ENCODE results near the gene FOSL2. TPM values are rescaled to one million over a fixed set of nuclear protein-coding genes. Genes with fewer than 3 reads are reported as not detected.

The FOSL2 gene
- total RNA-seq, 1 donor from 2014 or later, result 38.4 TPM

- Mint-ChIP-seq H3K4me3 (ENCODE audit: low read depth) (no peak overlapping the region), H3K27ac (no peak overlapping the region), H3K36me3 (ENCODE audit: insufficient read depth) (peaks cover 1% of the 10 kb centered on the region), H3K9me3 (ENCODE audit: low read depth) (peaks cover 12% of the 10 kb centered on the region), H3K4me1 (ENCODE audit: low read depth) (no peaks in the 10 kb centered on the region), H3K27me3 (peaks cover 7% of the 10 kb centered on the region)
- no peak for DNase-seq (ENCODE audit: low spot score, unreplicated experiment)
- TF ChIP-seq, protein P1, sequence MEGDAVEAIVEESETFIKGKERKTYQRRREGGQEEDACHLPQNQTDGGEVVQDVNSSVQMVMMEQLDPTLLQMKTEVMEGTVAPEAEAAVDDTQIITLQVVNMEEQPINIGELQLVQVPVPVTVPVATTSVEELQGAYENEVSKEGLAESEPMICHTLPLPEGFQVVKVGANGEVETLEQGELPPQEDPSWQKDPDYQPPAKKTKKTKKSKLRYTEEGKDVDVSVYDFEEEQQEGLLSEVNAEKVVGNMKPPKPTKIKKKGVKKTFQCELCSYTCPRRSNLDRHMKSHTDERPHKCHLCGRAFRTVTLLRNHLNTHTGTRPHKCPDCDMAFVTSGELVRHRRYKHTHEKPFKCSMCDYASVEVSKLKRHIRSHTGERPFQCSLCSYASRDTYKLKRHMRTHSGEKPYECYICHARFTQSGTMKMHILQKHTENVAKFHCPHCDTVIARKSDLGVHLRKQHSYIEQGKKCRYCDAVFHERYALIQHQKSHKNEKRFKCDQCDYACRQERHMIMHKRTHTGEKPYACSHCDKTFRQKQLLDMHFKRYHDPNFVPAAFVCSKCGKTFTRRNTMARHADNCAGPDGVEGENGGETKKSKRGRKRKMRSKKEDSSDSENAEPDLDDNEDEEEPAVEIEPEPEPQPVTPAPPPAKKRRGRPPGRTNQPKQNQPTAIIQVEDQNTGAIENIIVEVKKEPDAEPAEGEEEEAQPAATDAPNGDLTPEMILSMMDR (IDR thresholded peaks at IDR 0.05; ENCODE audit: unreplicated experiment), result no peak
Observed at GRCh38 chr2:28430377-28430765, 37.7 kb downstream of the FOSL2 start.

- peaks cover 12% of the 10 kb centered on the region for H3K9me3 Mint-ChIP-seq (ENCODE audit: low read depth)
- peaks cover 1% of the 10 kb centered on the region for H3K36me3 Mint-ChIP-seq (ENCODE audit: insufficient read depth)
- TF ChIP-seq, protein P1 (IDR thresholded peaks at IDR 0.05; ENCODE audit: unreplicated experiment), result no peak
- no peak for DNase-seq (ENCODE audit: low spot score, unreplicated experiment)
- peaks cover 4% of the 10 kb centered on the region for H3K4me1 Mint-ChIP-seq (ENCODE audit: low read depth)
- peaks cover 6% of the 10 kb centered on the region for H3K27me3 Mint-ChIP-seq
- H3K27ac Mint-ChIP-seq, result no peak overlapping the region
- H3K4me3 Mint-ChIP-seq (ENCODE audit: low read depth), result no peak overlapping the region
Observed at GRCh38 chr2:28430788-28431418, 38.2 kb downstream of the FOSL2 start.

GRCh38 chr2:28431741-28432140 is 39.1 kb downstream of the FOSL2 start:
- H3K4me3 Mint-ChIP-seq (ENCODE audit: low read depth), result no peak overlapping the region
- peaks cover 8% of the 10 kb centered on the region for H3K4me1 Mint-ChIP-seq (ENCODE audit: low read depth)
- TF ChIP-seq, protein P1 (IDR thresholded peaks at IDR 0.05; ENCODE audit: unreplicated experiment), result no peak
- no peak for DNase-seq (ENCODE audit: low spot score, unreplicated experiment)
- peaks cover 1% of the 10 kb centered on the region for H3K36me3 Mint-ChIP-seq (ENCODE audit: insufficient read depth)
- H3K27ac Mint-ChIP-seq, result no peak overlapping the region
- peaks cover 12% of the 10 kb centered on the region for H3K9me3 Mint-ChIP-seq (ENCODE audit: low read depth)
- no peaks in the 10 kb centered on the region for H3K27me3 Mint-ChIP-seq

DNA sequence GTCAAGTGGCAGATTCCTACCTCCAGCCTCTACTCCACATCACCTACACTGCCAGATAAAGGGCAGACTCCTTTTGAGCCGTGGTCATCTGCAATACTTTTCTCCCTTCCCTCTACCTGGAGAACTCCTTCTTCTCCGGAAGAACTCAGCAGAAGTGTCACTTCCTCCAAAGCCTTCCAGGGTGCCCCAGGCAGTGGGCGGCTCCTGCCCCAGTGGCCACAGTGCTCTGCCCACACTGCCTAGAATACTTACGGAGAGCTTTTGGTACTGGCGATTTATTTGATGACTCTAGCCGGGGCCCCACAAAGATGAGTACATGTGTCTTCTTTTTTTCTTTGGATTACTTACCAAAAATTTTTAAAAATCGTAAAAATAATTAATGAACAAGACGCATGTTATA is 39.7 kb downstream of the FOSL2 start:
- no peaks in the 10 kb centered on the region for H3K27me3 Mint-ChIP-seq
- peaks cover 1% of the 10 kb centered on the region for H3K36me3 Mint-ChIP-seq (ENCODE audit: insufficient read depth)
- no peak for DNase-seq (ENCODE audit: low spot score, unreplicated experiment)
- H3K4me3 Mint-ChIP-seq (ENCODE audit: low read depth), result no peak overlapping the region
- H3K27ac Mint-ChIP-seq, result no peak overlapping the region
- peaks cover 12% of the 10 kb centered on the region for H3K9me3 Mint-ChIP-seq (ENCODE audit: low read depth)
- TF ChIP-seq, protein P1 (IDR thresholded peaks at IDR 0.05; ENCODE audit: unreplicated experiment), result no peak
- H3K4me1 Mint-ChIP-seq (ENCODE audit: low read depth), result peaks cover 8% of the 10 kb centered on the region

DNA sequence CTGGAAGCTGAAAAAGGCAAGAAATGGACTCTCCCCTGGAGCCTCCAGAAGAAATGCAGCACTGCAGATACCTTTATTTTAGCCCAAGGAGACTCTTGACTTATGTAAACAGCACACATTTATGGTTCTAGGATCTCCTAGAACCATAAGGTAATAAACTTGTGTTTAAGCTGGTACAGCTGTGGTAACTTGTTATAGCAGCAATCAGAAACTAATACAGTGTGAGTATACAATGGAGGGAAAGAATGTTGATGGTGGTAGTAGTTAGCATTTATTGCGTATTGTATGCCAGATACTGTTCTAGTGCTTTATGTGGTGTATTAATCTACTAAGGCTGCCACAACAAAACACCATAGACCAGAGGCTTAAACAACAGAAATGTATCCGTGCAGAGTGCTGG is 40.6 kb downstream of the FOSL2 start:
- H3K36me3 Mint-ChIP-seq (ENCODE audit: insufficient read depth), result peaks cover 1% of the 10 kb centered on the region
- no peaks in the 10 kb centered on the region for H3K27me3 Mint-ChIP-seq
- DNase-seq (ENCODE audit: low spot score, unreplicated experiment), result no peak
- H3K9me3 Mint-ChIP-seq (ENCODE audit: low read depth), result peaks cover 12% of the 10 kb centered on the region
- peaks cover 8% of the 10 kb centered on the region for H3K4me1 Mint-ChIP-seq (ENCODE audit: low read depth)
- no peak overlapping the region for H3K27ac Mint-ChIP-seq
- no peak overlapping the region for H3K4me3 Mint-ChIP-seq (ENCODE audit: low read depth)
- TF ChIP-seq, protein P1 (IDR thresholded peaks at IDR 0.05; ENCODE audit: unreplicated experiment), result no peak

All from progenitor cell of endocrine pancreas (in vitro differentiated cells).